ENCODE data around the gene ZNF740. TPM values are rescaled to one million over a fixed set of nuclear protein-coding genes. Genes with fewer than 3 reads are reported as not detected.

ZNF740 gene
- total RNA-seq, 4 donors from 2014 or later = 6.9 to 21.2 (median 9.8) TPM

GRCh38 chr12:53219956-53220693, 39.6 kb downstream of the ZNF740 start:
- Histone ChIP-seq H3K4me1 (peaks cover 63 to 97% (median 67%) of the 10 kb centered on the region in 3 donors), H3K4me3 (peak overlapping the region; percentile 56 to 82 (median 72)), H3K36me3 (peaks cover 0 to 16% (median 5%) of the 10 kb centered on the region in 3 donors), H3K9me3 (no peaks in the 10 kb centered on the region), H3K27ac (peak overlapping the region; percentile 97 to 100 (median 99)), H3K27me3 (no peaks in the 10 kb centered on the region)
- 0% methylated on average over 20 to 22 of the region's 53 CpGs for WGBS, 2 donors
- intact Hi-C loops (cut with DNase I) = loop anchor here (5.0 kb wide), 1 partner anchor 32 kb away; a partner anchor contains a TSS
- peak; percentile 64 for DNase-seq
- TF ChIP-seq POLR2A (IDR thresholded peaks at IDR 0.05) = no peak
- TF ChIP-seq CTCF (IDR thresholded peaks at IDR 0.05) = no peak

- 0% methylated on average over 8 to 15 of the region's 42 CpGs for WGBS, 2 donors
- intact Hi-C loops (cut with DNase I) = no loop called here
- peaks cover 0 to 16% (median 0%) of the 10 kb centered on the region in 3 donors for H3K36me3 ChIP-seq
- H3K27me3 ChIP-seq = no peaks in the 10 kb centered on the region
- peaks cover 68 to 97% (median 72%) of the 10 kb centered on the region in 3 donors for H3K4me1 ChIP-seq
- no peak for TF ChIP-seq CTCF (IDR thresholded peaks at IDR 0.05)
- TF ChIP-seq POLR2A (IDR thresholded peaks at IDR 0.05) = no peak
- peak overlapping the region; percentile 56 to 82 (median 72) for H3K4me3 ChIP-seq
- H3K9me3 ChIP-seq = no peaks in the 10 kb centered on the region
- DNase-seq = peak; percentile 59
- peak overlapping the region; percentile 97 to 100 (median 99) for H3K27ac ChIP-seq
These were observed 40.2 kb downstream of the ZNF740 start for GRCh38 chr12:53220694-53221202.

GRCh38 chr12:53221203-53222080, 40.9 kb downstream of the ZNF740 start:
- Histone ChIP-seq H3K4me3 (peak overlapping the region; percentile 56 to 82 (median 72)), H3K4me1 (peaks cover 69 to 97% (median 72%) of the 10 kb centered on the region in 3 donors), H3K9me3 (no peaks in the 10 kb centered on the region), H3K27me3 (no peaks in the 10 kb centered on the region), H3K27ac (peak overlapping the region; percentile 97 to 100 (median 99)), H3K36me3 (peaks cover 0 to 16% (median 0%) of the 10 kb centered on the region in 3 donors)
- intact Hi-C loops (cut with DNase I) = no loop called here
- TF ChIP-seq CTCF (IDR thresholded peaks at IDR 0.05) = peak in 1 of 6 experiments; percentile 18
- TF ChIP-seq POLR2A (IDR thresholded peaks at IDR 0.05) = peak in 1 of 4 donors; percentile 60
- 0 to 4% methylated on average over 9 to 17 of the region's 72 CpGs for WGBS, 2 donors
- no peak for DNase-seq

- H3K27me3 ChIP-seq = no peaks in the 10 kb centered on the region
- H3K9me3 ChIP-seq = no peaks in the 10 kb centered on the region
- peaks cover 0 to 22% (median 3%) of the 10 kb centered on the region in 3 donors for H3K36me3 ChIP-seq
- intact Hi-C loops (cut with DNase I) = no loop called here
- TF ChIP-seq POLR2A (IDR thresholded peaks at IDR 0.05) (no peak), CTCF (IDR thresholded peaks at IDR 0.05) (no peak)
- WGBS, 2 donors = 17 to 19% methylated on average over 4 to 5 of the region's 5 CpGs
- DNase-seq = no peak
- peak overlapping the region in 3 of 4 donors; percentile 69 to 82 (median 74) for H3K4me3 ChIP-seq
- H3K4me1 ChIP-seq = peaks cover 67 to 97% (median 70%) of the 10 kb centered on the region in 3 donors
- H3K27ac ChIP-seq = peak overlapping the region; percentile 97 to 100 (median 99)
These were observed 41.7 kb downstream of the ZNF740 start for GRCh38 chr12:53222170-53222721.

Measured in esophagus squamous epithelium (tissue), 5 donors.